NCI-H146 treated with DMSO at 0.1 percent for 48 hours (cell line): ENCODE measurements around the gene NINJ1.

Experiments used
- DNase-seq: peaks from one replicate; lab custom pipeline; 2025; ENCODE audit not compliant: unreplicated experiment; lab: John Stamatoyannopoulos, UW

Gene NINJ1

GRCh38 chr9:93090091-93090655, 43.9 kb downstream of the NINJ1 start:
- no peak for DNase-seq

DNA sequence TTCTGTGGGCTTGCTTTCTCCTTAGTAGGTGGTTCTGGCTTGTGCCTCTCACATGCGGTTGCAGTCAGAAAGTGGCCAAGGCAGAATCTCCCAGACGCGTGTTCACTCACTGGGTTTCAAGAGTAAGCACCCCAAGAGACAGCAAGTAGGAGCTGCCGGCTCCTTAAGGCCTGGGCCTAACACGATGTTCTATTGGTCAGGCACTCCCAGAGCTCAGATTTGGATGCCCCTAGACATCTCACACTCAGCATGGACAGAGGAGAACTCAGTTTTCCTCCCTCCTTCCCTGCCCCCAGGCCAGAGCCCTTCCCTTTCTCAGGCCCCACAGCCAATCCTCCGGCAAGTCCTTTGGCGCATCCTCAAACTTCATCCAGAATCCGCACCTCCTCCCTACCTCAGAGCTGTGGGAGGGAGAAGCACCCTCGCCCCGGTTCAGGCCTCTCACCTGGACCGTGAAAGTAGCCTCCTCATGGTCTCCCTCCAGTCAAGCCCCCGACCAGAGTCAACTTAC, 44.5 kb downstream of the NINJ1 start:
- no peak for DNase-seq

- DNase-seq = no peak
Observed at GRCh38 chr9:93089024-93089423, 45.0 kb downstream of the NINJ1 start.

GRCh38 chr9:93088656-93089015, 45.4 kb downstream of the NINJ1 start:
- no peak for DNase-seq

DNA sequence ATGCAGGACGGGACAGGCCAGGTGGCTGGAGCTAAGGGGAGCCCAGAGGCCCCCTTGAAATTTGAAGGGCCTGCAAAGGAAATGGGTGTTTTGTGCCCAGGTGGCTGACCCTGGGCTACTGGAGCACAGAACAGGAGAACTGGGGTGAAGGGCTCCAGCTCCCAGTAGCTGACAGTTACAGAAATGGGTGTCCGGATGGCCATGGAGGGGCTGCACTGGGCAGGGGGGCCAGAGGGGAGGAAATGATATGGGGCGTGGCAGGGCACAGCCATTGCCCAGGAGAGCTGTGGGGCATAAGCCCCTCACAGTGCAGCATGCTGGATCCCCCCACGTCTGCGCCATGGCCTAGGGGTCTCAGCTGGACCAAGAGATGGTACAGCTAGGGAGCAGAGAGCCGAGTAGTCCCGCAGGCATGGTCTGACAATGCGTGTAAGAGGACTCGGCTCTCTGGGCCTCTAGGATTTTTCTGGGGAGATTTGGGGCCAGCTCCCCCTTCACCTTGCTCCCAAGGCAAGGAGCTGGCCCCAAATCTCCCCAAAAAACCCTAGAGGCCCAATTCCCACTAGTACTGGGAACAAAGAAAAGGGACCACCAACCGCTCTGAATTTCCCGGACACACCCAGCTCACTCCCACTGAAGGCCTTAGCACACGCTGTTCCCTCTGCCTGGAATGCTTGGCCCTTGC, 45.9 kb downstream of the NINJ1 start:
- no peak for DNase-seq

- no peak for DNase-seq
Observed at GRCh38 chr9:93086447-93087224, 47.4 kb downstream of the NINJ1 start.

- no peak for DNase-seq
Observed at GRCh38 chr9:93085676-93086075, 48.4 kb downstream of the NINJ1 start.

- no peak for DNase-seq
Observed at GRCh38 chr9:93084471-93084881, 49.6 kb downstream of the NINJ1 start.

GRCh38 chr9:93083592-93084470, 50.2 kb downstream of the NINJ1 start:
- no peak for DNase-seq

DNA sequence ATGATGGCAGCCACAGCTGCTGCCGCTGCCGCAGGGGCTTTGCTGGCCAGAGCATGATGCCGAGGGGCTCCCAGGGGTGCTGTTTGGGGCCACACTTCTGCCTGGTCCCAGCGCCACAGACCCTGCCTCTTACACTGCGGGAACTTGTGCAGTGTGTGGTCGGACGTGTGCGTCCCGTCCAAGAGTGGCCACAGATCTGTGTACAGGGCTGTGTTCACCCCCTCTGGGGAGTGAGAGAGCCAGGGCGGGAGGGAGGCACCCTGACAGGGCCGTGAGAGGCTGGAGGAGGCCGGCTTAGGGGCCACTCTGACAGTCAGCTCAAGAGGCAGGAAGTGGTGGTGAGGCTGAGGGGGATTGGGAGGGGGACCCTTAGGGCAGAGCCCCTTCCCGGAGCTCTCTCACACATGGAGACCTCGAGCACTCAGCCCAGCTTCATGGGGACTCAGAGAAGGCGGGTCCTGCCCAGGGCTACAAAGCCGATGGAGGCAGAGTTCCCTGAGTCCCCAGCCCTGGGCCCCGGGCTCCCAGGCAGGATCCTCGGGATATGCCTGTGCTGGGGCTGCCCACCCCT, 51.1 kb downstream of the NINJ1 start:
- no peak for DNase-seq

- DNase-seq = no peak
Observed at GRCh38 chr9:93081931-93082330, 52.1 kb downstream of the NINJ1 start.

DNA sequence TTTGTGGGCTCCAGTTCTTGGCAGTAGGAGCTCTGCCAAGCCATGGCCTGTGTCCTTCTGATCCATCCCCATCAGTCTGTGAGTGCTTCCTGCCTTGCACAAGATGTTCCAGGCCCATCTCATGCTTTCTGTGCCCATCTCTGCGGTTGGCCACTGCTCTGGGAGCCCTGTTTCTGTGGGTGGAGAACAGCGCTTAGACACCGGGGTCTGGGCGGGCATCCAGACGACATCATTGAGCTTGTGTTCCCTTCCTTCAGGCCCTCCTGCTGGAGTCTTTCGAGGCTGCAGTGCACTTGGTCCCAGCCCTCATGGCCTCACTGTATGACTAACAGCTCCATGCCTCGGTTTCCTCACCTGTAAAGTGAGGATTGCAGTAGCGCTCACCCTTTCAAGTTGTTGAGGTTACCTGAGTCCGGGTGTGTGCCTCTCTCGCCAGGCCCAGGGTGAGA, 52.9 kb downstream of the NINJ1 start:
- no peak for DNase-seq

- DNase-seq = no peak
Observed at GRCh38 chr9:93080406-93080805, 53.6 kb downstream of the NINJ1 start.

DNA sequence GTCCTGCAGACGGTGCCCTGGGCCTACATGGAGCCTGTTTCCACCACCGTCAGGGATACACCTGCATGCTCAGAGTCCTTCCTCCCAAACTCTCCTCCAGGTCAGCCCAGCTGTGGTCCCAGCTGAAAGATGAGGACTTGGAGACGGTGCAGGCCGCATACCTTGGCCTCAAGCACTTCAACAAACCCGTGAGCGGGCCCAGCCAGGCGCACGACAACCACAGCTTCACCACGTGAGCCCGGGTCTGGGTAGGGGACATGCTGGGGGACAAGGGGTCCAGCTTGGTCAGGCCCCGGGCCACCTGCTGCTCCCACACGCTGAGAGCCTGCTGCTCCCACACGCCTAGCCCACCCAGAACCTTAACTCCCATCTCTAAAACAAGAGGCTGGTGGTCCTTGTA, 54.7 kb downstream of the NINJ1 start:
- DNase-seq = no peak

- DNase-seq = no peak
Observed at GRCh38 chr9:93077811-93078210, 56.2 kb downstream of the NINJ1 start.

GRCh38 chr9:93077367-93077766, 56.7 kb downstream of the NINJ1 start:
- no peak for DNase-seq

DNA sequence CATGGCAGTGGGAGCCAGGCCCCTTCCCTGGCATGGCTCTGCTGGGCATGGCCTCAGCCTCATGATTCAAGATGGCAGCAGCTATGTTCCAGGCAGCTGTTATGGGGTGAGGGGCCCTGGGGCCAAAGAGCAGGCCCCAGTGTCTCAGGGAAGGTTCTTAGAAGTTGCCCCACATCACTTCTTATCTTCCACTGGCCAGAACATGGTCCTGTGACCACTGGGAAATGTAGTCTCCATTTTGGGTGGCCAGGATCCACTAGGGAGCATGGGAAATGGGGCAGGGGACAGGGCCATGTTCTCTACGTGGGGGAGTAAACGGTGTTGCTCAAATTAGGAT, 57.3 kb downstream of the NINJ1 start:
- no peak for DNase-seq

GRCh38 chr9:93076101-93076791, 57.8 kb downstream of the NINJ1 start:
- no peak for DNase-seq

- DNase-seq = no peak
Observed at GRCh38 chr9:93072383-93072795, 61.7 kb downstream of the NINJ1 start.
